Pulmonary artery endothelial cell (primary cell): ENCODE measurements around the gene LIF. TPM values are rescaled to one million over a fixed set of nuclear protein-coding genes. Genes with fewer than 3 reads are reported as not detected.
"Not testable (repeated sequence)": the region's sequence is repeated elsewhere in the genome, so short reads cannot be mapped to it uniquely, and the experiment has no call there.

Experiments
- DNase-seq: peaks from one replicate; pipeline ENCODE4 v3.0.0-alpha.2; 2011; ENCODE audit warnings: low read depth, low spot score
- total RNA-seq: library from RNA; depleted of rRNA; stranded (reverse); fragments of >200 nt; gene quantifications from 2 replicates; pipeline ENCODE4 v1.2.3, GENCODE V29; 2014

Gene LIF
- total RNA-seq, 1 donor from 2014 or later = 0.66 TPM

DNA sequence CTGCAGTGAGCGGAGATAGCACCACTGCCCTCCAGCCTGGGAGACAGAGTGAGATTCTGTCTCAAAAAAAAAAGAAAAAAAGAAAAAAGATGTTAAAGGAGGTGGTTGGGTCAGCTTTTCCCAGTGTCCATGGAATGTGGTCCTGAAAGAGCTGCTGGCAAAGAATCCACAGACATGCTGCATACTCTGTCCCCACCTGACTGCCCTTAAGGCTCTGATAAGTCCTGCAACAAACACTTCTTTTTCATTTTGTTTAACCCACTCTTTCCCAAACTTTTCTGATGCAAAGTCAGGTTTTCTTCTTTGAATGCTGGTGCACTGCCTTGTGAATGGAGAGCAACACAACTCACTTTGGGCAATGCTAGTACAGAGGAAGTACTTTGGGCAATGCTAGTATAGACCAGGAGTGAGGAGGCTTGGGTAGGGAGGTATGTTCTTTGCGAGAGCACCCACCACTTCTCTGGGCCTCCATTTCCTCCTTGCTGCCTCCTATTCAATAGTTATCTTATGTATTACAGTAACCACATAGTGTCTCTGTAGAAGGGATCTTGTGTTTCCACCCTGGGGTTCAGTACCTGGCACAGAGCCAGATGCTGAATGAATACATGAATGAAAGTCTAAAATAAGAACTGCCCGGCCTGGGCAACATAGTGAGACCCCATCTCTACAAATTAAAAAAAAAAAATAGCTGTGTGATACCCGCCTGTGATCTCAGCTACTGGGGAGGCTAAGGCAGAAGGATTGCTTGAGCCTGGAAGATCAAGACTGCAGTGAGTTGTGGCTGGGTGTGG lies 18.9 kb downstream of the LIF start:
- no peak for DNase-seq

DNA sequence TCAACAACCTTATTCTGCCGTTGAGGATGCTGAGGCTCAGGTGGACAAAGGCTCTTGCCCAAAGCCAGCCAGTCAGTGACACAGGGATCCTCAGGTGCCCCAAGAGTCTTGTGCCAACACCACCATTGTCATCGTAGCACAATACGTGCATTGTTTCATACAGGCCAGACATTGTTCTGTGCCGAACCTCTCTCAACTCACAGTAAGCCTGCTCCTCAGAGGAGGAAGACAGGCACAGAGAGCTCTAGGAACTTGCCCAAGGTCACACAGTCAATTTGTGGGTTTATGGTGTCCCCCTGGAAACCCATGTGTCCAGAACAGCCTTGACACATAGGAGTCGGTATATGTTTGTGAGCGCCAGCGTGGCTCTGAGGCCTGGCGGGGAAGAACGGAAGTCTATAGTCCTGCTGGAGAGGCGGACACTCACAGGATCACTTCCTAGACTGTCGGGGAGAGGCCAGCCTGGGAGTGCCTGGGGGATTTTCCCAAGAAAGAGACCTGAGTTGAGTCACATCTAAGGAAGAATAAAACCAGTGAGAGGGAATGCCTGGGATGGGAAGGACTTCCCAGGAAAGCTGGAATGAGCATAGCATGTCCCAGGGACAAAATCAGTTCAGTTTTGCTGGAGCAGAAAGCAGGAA lies 20.2 kb downstream of the LIF start:
- no peak for DNase-seq

- no peak for DNase-seq
Measured at GRCh38 chr22:30225220-30225927, 21.2 kb downstream of the LIF start.

- no peak for DNase-seq
Measured at GRCh38 chr22:30224161-30224857, 22.2 kb downstream of the LIF start.

DNA sequence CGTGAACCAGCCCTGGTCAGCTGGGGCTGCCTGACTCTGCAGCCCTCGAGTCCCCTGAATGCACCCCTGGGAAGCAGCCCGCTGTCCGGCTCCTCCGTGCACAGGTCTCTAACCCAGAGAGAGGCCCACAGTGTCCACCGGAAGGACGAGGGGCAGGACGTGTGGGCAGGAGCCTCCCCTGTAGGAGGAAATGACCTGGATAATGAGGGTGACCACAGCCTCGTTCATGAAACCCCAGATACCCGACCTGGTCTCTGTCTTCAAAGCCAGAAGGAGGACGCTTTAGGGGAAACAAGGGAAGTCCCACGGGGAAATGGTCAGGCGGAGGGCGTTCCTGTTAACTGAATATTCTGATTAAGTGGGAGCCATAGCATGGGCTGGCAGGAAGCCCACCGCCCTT lies 23.3 kb downstream of the LIF start:
- DNase-seq = no peak

DNA sequence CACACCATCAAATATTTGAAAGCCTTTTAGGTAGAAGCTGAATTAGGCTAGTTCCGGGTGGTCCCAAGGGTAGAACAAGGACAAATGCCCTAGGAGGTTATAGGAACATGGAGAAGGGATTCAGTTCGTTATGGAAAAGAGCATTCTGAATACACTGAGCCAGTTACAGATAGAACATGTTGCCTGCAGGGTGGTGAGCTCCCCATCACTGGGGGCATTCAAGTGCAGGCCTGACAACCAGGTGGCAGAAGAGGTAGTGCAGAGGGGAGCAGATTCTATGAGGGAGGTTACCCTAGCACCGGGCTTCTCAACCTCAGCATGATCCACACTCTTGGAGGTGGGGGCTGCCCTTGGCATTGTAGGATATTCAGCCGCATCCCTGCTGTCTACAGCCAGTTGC lies 24.2 kb downstream of the LIF start:
- DNase-seq = no peak

GRCh38 chr22:30221121-30221992 lies 25.2 kb downstream of the LIF start:
- DNase-seq = no peak

DNA sequence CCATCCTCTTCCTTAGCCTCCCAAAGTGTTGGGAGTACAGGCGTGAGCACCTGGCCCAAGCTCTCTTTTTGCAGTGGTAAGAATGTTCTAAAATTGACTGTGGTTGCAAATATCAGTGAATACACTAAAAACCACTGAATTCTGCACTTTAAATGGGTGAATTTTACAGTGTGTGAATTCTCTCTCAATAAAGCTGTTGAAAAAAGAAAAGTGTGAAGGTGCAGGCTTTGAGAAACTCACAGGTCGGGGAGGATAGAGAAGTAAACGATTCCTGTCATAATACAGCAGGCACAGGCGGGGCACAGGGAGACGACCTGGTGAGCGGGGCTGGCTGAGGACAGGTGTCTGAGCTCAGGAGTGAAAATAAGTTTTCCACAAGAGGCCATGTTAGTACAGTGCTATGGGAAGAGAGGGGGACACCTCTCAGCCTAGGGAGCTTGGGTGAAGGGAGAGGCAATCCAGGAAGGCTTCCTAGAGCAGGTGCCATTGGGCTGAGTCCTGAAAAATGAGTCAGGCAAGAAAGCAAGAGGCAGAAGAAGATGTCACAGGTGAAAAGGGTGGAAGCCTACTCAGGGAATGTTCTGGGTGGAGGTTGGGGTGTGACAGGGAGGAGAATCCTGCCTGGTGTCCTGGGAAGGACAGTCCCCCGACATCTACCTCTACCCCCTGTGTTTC lies 26.1 kb downstream of the LIF start:
- no peak for DNase-seq

DNA sequence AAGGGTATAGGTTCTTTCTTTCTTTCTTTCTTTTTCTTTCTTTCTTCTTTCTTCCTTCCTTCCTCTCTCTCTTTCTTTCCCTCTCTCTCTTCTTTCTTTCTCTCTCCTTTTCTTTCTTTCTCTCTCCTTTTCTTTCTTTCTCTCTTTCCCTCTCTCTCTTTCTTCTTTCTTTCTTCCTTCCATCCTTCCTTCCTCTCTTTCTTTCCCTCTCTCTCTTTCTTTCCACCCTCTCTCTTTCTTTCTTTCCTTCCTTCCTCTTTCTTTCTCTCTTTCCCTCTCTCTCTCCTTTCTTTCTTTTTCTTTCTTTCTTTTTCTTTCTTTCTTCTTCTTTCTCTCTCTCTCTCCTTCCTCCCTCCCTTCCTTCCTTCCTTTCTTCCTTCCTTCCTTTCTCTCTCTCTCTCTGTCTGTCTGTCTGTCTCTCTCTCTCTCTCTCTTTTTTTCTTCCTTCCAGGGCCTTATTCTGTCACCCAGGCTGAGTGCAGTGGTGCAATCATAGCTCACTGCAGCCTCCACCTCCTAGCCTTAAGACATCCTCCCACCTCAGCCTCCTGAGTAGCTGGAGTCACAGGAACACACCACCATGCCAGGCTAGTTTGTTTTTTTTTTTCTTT lies 26.8 kb downstream of the LIF start:
- DNase-seq = no peak

GRCh38 chr22:30219049-30219654 lies 27.4 kb downstream of the LIF start:
- DNase-seq = no peak

- no peak for DNase-seq
Measured at GRCh38 chr22:30217698-30218560, 28.6 kb downstream of the LIF start.

DNA sequence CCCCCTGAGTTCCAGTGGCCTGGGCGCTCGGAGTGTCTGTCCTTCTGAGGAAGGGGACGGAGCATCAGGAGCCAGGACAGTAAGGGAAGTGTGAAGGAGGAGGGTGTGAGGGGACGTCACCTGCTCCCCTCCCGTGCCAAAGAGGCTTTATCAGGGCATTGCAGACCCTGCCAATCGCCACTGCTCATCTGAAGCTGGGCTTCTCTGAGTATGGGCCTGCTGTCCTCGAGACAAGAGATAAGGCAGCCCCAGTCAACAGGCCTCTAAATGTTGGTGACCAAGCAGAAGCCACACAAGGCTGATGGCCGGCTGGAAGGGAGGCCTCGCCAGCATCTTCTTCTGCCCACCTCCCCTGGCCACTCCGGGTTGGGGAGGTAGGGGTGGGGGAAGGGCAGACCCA lies 29.8 kb downstream of the LIF start:
- DNase-seq = no peak

GRCh38 chr22:30216272-30216671 lies 30.3 kb downstream of the LIF start:
- not testable (repeated sequence) for DNase-seq

DNA sequence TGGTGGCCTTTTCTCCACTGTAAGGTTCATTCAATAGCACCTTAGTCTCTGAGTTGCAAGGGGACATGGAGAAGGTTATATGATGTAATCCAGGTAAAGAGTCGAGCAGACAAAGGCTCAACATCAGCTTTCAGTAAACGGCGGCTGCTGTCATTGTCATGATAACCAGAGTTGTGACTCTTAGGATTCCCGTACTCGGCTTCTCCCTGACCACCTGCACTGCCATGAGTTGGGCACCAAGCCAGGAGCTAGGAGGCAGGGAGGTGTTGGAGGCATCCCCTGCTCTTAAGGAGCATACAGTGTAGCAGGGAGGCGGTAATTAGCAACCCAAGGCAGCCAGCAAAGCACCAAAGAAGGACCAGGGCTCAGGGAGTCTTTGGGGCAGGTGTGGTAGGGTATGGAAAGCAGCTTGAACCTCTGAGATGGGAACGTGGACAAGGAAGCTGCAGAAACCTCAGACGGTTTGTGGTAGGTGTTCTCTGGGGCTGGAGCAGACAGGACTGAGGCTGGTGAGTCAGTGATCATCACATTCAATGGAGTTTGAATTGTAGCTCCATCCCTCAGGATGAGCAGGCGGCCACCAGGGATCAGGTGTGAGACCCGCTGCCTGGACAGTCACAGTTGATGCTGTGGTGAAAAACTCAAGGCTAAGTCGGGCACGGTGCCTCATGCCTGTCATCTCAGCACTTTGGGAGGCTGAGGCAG lies 31.7 kb downstream of the LIF start:
- DNase-seq = no peak

DNA sequence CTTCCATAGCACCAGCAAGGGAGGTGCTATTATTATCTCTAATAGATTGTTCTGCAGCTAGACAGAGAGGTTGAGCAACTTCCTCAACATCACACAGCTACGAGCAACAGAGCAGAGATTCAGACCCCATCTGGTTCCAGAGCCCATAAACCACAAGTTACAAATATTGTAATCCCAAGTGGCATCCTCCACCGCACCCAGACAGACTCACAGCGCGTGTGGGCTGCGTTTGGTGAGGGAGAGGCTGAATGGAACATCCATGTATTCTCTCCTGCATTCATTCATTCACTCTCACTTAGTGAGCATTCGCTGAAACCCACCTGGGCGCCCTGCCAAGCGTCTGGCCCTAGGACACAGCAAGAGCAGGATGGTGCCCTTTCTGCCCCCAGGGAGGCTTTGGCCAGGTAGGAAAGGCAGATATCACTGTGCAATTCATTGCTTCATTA lies 33.5 kb downstream of the LIF start:
- no peak for DNase-seq

DNA sequence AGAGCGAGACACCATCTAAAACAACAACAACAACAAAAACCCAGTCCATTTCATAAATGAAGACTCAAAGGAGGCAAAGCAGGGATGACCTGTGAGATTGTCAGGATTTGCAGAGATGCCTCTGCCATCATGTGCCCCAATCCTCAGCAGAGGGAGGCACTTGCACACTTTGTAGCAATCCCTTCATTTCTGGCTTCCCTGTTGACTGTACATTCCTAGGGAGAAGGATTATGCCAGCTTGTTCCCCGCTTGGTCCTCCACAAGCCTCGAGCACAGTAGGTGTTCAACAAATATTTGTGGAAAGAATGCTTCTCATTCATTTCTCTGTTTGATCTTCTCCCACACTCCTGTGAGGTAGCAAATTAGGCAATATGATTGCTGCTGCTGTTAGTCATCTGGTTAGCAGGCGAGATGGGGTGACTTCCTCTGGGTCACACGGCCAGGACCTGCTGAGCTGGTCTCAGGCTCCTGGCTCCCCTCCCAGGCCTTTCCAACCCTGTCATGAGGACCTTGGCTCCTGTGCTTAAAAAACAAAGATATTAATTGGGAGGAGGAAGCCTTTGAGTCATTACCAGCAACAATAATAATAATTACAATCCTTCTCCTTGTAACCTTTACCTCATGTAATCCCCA lies 34.1 kb downstream of the LIF start:
- no peak for DNase-seq

DNA sequence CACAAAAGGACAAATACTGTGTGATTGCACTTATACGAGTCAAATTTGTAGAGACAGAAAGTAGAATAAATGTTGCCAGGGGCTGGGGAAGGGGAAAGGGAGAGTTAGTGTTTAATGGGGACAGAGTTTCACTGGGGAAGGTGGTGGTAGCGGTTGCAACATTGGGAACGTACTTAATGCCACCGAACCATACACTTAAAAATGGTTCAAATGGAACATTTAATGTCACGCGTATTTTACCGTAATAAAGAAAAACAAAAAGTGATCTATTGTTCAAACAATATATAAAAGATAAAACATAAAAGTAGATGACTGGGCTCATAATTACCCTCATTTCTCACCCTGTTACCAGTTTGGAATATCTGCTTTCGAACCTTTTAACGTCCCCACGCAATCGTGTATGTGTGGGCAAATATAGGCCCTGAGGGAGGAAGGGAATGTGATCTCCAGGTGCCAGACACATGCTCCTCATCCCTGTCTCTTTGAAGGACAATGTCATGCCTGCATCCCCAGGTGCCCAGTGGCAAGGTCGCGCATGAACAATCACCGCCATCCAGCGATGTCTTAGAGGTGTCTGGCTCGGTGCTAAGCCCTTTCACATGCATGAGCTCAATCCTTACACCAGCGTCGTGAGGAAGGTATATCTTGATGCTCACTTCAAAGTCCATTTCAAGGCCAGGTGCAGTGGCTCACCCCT lies 35.3 kb downstream of the LIF start:
- DNase-seq = no peak
